Left colon (tissue), 2 donors: ENCODE measurements around the gene ZBTB49. TPM values are rescaled to one million over a fixed set of nuclear protein-coding genes. Genes with fewer than 3 reads are reported as not detected.
A peak's percentile ranks its signal among the peaks of the same experiment; 100 is the strongest.
"Not testable (repeated sequence)": the region's sequence is repeated elsewhere in the genome, so short reads cannot be mapped to it uniquely, and the experiment has no call there.

ENCODE experiments used
- ATAC-seq: fragments of 200-7000 bp; cut with Tn5 transposase; one replicate; pipeline ENCODE4 v1.9.1; 2020; ENCODE audit warnings: mild to moderate bottlenecking, moderate library complexity
- DNase-seq, 2 donors: peaks; one replicate each; pipeline ENCODE4 v3.0.0-alpha.2; 2020
- intact Hi-C, 2 donors: fragments of 100-400 bp; cut with DNase I in 1 of 2; cut with micrococcal nuclease in 1 of 2; formaldehyde crosslinking; loops; one replicate each; pipeline versions ENCODE4 v1.11.2 to v1.14.0; 2022; cut with DNase I, micrococcal nuclease
- long read RNA-seq: library from polyadenylated mRNA; unstranded; transcript quantifications from one replicate; pipeline ENCODE4 v2.0.0, GENCODE V29; 2021
- total RNA-seq, 2 donors: library from RNA; stranded (reverse); fragmentation: NEBNext Ultra II Directional; extraction: Animal tissue kit (Norgen Biotek cat#: 25700); gene quantifications; one replicate each; pipeline ENCODE4 v1.2.1, GENCODE V29; 2021
- donor health status: DM: no; HTN: no; CAD: no.
- donor health status: DM: yes; HTN: yes; CAD: no.

ZBTB49 gene
- 1 to 10 TPM; 3.8 to 5.5 TPM for total RNA-seq
- long read RNA-seq, partial matches to known transcripts, result 0 of 4 reads
- long read RNA-seq, other reads (novel, unspliced or antisense), result 4 of 4 reads

DNA sequence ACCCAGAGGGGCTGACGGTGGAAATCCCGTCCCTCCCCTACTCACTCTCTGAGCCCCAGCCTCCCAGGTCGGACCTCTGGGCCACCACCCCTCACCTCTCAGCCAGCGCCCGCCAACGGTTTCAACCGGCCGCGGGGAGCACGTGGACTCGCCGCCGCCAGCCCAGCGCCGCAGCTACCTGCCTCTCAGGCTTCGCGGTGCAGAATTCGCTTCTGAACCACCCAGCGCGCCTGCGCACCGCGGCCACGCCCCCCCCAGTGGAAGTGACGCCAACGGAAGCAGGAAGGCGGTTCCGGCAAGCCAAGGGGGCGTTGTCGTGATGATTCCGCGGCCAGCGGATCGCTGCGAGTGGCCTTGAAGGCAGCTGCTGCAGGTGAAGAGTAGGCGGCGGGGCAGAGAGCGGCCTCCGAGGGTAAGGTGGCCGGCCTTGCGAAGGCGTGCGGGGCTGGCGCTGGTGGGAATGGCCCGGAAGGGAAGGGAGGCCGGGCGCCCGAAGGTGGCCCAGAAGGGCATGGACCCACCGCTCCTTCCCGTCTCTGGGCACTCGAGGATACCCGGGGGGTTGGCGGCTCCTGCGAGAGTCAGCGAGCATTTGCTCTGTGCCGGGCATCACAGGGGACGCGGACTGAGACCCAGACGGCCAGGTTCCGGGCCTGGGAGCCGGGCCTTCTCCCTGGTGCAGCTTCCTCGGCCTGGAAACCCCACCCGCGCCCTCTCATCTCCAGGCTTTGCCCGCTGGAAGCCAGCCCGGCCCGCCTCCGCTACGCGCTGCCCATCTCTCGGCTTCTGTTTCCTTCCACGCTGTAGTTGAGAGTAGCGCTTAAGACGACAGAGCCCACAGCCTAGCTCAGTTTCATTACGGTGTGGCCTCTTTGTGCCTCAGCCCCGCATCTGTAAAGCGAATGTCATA is at the start of gene ZBTB49, which contains the start of gene LYAR:
ZBTB49 (plus strand) TSS at position 311 of the 910 bp plus-strand sequence. CDS start 9,695 bp downstream, outside the sequence.
LYAR (minus strand) TSS at position 214 of the 910 bp plus-strand sequence. CDS start 6,412 bp downstream, outside the sequence.
- ATAC-seq, result peak; percentile 98
- peak; percentile 94 to 96 for DNase-seq
- intact Hi-C loops, result no loop called here

- peak; percentile 67 for ATAC-seq
- intact Hi-C loops, result no loop called here
- no peak for DNase-seq
These were observed 44.9 kb upstream of the ZBTB49 start for GRCh38 chr4:4245172-4245571.

GRCh38 chr4:4247696-4248028 is 42.4 kb upstream of the ZBTB49 start:
- DNase-seq, result no peak
- peak; percentile 5 for ATAC-seq
- intact Hi-C loops, result no loop called here

- DNase-seq, result peak; percentile 91 to 94
- intact Hi-C loops, result no loop called here
- peak; percentile 93 for ATAC-seq
These were observed 41.8 kb upstream of the ZBTB49 start, which contains the start of gene TMEM128 for GRCh38 chr4:4248029-4248884. TMEM128 (minus strand) TSS chr4:4248223; CDS start chr4:4248202, 21 bp downstream.

DNA sequence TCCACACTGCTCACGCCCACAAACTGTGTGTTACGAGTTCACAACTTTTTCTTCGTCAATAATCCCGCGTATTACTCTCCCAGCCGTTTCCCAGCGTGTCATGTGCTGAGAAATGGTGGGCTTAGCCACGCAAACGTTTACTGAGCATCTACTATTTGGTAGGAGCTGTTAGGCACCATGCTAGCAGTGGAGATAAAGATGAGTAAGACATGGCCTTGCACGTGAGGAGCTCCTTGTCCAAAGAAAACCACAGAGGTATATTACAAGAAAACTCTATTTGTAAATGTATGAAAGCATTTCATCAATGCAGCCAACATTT is 41.2 kb upstream of the ZBTB49 start:
- ATAC-seq (peak; percentile 7), DNase-seq (no peak)
- intact Hi-C loops, result no loop called here

DNA sequence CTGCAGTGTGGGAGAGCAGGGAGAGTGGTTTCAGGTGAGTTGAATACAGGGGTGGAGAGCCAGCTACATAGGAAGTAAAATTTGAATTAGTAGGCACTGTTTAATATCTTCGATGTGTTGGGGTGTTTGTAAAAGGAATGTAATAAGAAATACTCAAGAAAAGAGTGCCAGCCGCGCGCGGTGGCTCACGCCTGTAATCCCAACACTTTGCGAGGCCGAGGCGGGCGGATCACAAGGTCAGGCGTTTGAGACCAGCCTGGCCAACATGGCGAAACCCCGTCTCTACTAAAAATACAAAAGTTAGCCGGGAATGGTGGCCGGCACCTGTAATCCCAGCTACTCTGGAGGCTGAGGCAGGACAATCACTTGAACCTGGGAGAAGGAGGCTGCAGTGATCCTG is 40.7 kb upstream of the ZBTB49 start:
- ATAC-seq, DNase-seq, intact Hi-C loops: not testable (repeated sequence)

DNA sequence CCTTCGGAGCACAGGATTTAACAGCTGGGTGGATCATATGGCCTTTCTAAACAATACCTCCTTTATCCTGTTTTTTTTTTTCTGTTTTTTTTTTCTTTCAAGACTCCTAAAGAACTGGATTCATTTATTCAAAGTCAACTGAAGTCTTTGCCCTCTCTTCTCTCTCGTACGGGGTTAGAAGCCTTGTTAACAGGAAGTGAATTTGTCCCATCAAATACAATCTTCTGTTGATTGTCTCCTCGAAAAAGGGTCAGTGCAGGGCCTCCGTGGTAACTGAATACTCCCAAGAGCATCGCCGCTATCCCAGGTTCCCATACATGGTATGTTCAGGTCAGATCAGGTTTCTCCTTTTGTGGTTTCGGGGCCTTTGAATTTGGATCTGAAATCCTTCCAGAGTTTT is 40.2 kb upstream of the ZBTB49 start:
- no peak for DNase-seq
- intact Hi-C loops, result no loop called here
- no peak for ATAC-seq

DNA sequence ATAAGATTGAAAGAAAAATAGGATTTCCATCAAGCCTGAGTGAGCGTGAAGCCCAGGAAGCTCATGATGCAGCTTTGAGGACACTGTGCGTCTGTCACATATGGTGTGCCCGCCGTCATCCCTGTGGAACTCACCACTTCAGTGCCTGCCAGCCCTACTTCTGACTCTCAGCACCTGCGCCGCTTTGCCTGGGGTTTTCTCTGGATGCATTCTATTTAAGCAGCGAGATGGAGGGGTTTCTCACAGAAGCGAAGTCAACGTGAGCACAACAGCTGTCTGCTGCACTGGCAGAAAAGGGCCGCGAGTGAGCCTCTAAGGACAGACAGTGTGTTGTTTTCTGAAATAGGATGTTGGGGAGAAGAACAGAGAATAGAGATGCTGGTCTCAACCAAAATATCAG is 35.9 kb upstream of the ZBTB49 start:
- ATAC-seq (no peak), DNase-seq (no peak)
- intact Hi-C loops, result no loop called here

DNA sequence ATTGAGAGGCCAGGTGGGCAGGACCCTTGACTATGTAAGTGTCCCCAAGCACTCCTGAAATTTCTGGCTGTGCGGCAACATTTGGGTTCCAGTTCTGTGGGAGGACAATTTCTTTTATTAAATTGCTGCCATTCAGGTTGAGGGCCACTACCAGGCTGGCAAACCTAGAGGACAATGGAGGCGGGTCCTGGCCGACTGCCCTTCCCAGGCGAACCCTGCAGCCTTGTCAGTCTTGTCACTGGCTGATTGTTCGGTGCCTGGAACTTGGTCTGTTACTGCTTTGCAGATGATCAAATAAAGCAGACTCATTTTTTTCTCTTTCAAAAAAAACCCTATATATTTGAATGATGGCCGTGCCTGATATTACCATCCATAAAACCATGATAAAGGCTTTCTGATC is 35.4 kb upstream of the ZBTB49 start:
- intact Hi-C loops, result no loop called here

GRCh38 chr4:4256799-4257198 is 33.3 kb upstream of the ZBTB49 start:
- DNase-seq, result no peak
- ATAC-seq, result no peak
- intact Hi-C loops, result no loop called here

More for the DNA sequence above, 35.4 kb upstream of the ZBTB49 start:
- DNase-seq, result no peak
- ATAC-seq, result no peak

DNA sequence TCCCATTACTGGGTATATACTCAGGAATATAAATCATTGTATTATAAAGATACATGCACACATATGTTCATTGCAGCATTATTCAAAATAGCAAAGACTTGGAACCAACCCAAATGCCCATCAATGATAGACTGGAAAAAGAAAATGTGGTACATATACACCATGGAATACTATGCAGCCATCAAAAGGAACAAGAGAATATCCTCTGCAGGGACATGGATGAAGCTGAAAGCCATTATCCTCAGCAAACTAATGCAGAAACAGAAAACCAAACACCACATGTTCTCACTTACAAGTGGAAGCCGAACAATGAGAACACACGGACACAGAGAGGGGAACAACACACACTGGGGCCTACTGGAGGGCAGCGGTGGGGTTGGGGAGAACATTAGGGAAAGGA is 32.3 kb upstream of the ZBTB49 start:
- DNase-seq, ATAC-seq, intact Hi-C loops: not testable (repeated sequence)

DNA sequence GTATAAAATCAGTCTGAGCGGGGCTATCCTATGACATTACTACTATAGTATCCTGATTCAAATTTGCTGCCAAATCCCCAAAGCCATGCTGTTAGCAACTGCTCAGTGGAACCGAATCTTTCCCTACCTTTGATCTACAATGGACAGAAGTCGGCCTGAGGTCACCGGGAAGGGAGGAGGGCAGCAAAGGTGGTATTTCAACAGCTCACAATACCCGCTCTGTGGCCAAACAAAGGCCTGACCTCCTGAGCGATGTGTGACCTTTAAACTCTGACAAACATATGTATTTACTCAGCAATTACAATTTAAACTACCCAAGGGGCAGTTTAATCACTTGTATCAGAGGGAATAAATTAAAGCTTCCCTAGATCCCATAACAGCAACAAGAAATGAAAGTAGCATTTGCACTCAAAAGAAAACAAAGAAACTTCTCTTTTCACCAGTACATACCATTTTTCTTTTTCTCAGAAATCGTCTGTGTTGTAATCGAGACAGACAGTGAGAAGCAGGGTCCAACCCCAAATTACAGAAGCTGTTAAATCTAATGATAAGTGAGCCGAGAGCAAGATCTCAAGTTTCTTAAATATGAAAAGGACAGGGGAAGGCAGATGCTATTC is 30.5 kb upstream of the ZBTB49 start:
- intact Hi-C loops, result no loop called here
- peak; percentile 58 for ATAC-seq
- no peak for DNase-seq

- no peak for DNase-seq
- intact Hi-C loops, result no loop called here
- ATAC-seq, result peak; percentile 60
These were observed 29.8 kb upstream of the ZBTB49 start for GRCh38 chr4:4260185-4260751.

- ATAC-seq, result no peak
- no peak for DNase-seq
- intact Hi-C loops, result no loop called here
These were observed 22.1 kb upstream of the ZBTB49 start for GRCh38 chr4:4267981-4268380.

- DNase-seq, result no peak
- intact Hi-C loops, result no loop called here
- no peak for ATAC-seq
These were observed 21.3 kb upstream of the ZBTB49 start for GRCh38 chr4:4268776-4269175.

DNA sequence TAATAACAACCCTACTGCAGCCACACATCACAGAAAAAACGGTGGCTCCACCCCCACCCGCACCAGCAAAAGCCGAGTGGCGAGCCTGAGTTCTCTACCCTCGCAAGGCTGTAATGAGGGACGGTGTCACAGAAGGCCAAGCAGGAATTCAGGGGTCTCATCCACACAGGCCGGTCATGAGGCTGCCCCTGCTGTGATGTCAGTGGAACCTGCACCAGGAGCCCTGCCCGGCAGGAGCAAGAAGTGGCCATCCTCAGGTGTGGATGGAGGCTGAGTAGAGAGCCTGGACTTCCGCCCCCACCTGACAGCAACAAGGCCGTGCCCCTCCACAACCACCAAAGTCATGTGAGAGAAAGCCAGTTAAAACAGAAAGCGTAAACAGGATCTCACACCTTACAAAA is 20.7 kb upstream of the ZBTB49 start:
- ATAC-seq, result no peak
- DNase-seq, result no peak

DNA sequence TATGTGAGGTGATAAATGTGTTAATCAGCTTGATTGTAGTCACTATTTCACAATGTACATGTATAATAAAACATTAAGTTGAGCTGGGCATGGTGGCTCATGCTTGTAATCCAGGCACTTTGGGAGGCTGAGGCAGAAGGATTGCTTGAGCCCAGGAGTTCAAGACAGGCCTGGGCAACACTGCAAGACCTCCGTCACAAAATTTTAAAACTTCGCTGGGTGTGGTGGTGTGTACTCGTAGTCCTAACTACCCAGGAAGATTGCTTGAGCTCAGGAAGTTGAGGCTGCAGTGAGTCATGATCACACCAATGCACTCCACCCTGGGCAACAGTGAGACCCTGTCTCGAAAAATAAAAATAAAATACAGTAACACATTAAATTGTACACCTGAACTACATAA is 20.2 kb upstream of the ZBTB49 start:
- ATAC-seq (no peak), DNase-seq (no peak)
- intact Hi-C loops, result no loop called here

More for the DNA sequence above, 20.7 kb upstream of the ZBTB49 start:
- intact Hi-C loops, result no loop called here

GRCh38 chr4:4270529-4270928 is 19.5 kb upstream of the ZBTB49 start:
- ATAC-seq, result no peak
- intact Hi-C loops, result no loop called here

DNA sequence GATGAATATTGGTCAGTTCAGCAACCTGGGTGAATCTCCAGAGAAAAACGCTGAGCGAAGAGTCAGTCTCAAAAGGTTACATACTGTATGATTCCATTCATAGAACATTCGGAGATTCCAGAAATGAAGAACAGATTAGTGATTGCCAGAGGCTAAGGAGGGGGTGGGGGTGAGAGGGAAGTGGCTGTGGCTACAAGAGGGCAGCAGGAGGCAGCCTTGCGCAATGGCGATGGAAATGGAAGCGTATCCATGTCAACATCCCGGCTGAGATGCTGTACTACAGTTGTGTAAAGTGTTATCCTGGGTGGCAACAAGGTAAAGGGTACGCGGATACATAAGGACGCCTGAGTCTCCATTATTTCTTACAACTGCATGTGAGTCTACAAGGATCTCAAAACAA is 18.1 kb upstream of the ZBTB49 start:
- intact Hi-C loops, result no loop called here
- no peak for ATAC-seq
- no peak for DNase-seq

More at GRCh38 chr4:4270529-4270928, 19.5 kb upstream of the ZBTB49 start:
- no peak for DNase-seq
